ENCODE measurements around the gene SEMA6A. TPM values are rescaled to one million over a fixed set of nuclear protein-coding genes. Genes with fewer than 3 reads are reported as not detected.

SEMA6A gene
- total RNA-seq, 4 donors from 2014 or later: 76.7 to 231 (median 117) TPM

GRCh38 chr5:116522356-116523136 lies 52.1 kb downstream of the SEMA6A start:
- H3K27ac ChIP-seq: no peak overlapping the region
- intact Hi-C loops (cut with DNase I; ENCODE audit: low total_unique reads) (loop anchor here (1.0 kb wide), 1 partner anchor 41 kb away; no protein-coding TSS in a partner anchor), in situ Hi-C loops (cut with MboI; ENCODE audit: low pct_ligation_motif_present in 1 of 4, low pct_unique_long_range_greater_than_20kb in 1 of 4, low sequenced_read_pairs in 3 of 4) (no loop called here)
- TF ChIP-seq POLR2A (IDR thresholded peaks at IDR 0.05) (no peak), POLR2AphosphoS5 (IDR thresholded peaks at IDR 0.05) (no peak), CTCF (IDR thresholded peaks at IDR 0.05) (no peak), EP300 (IDR thresholded peaks at IDR 0.05; ENCODE audit: low read depth) (no peak)
- H3K36me3 ChIP-seq: no peaks in the 10 kb centered on the region
- no peaks in the 10 kb centered on the region for H3K9me3 ChIP-seq
- no peaks in the 10 kb centered on the region for H3K27me3 ChIP-seq
- H3K4me3 ChIP-seq: no peak overlapping the region
- DNase-seq: no peak
- H3K4me1 ChIP-seq: peaks cover 33 to 84% (median 50%) of the 10 kb centered on the region in 4 donors
- WGBS, 2 donors (ENCODE audit: low coverage in 1 of 2): 54 to 73% methylated on average over 9 of the region's 9 CpGs

- Histone ChIP-seq H3K4me1 (peaks cover 28 to 72% (median 44%) of the 10 kb centered on the region in 4 donors), H3K27ac (no peak overlapping the region), H3K4me3 (no peak overlapping the region), H3K9me3 (no peaks in the 10 kb centered on the region), H3K36me3 (no peaks in the 10 kb centered on the region), H3K27me3 (no peaks in the 10 kb centered on the region)
- no peak for DNase-seq
- in situ Hi-C loops (cut with MboI; ENCODE audit: low pct_ligation_motif_present in 1 of 4, low pct_unique_long_range_greater_than_20kb in 1 of 4, low sequenced_read_pairs in 3 of 4) (no loop called here), intact Hi-C loops (cut with DNase I; ENCODE audit: low total_unique reads) (no loop called here)
- no peak for TF ChIP-seq CTCF (IDR thresholded peaks at IDR 0.05)
- TF ChIP-seq POLR2A (IDR thresholded peaks at IDR 0.05): no peak
- TF ChIP-seq EP300 (IDR thresholded peaks at IDR 0.05; ENCODE audit: low read depth): no peak
- no peak for TF ChIP-seq POLR2AphosphoS5 (IDR thresholded peaks at IDR 0.05)
- WGBS, 2 donors (ENCODE audit: low coverage in 1 of 2): 70 to 81% methylated on average over 2 to 5 of the region's 5 CpGs
Measured at GRCh38 chr5:116521173-116521872, 53.3 kb downstream of the SEMA6A start.

- DNase-seq: no peak
- H3K4me3 ChIP-seq: no peak overlapping the region
- H3K27ac ChIP-seq: no peak overlapping the region
- WGBS, 2 donors (ENCODE audit: low coverage in 1 of 2): 33 to 50% methylated on average over 1 of the region's 1 CpG
- H3K9me3 ChIP-seq: no peaks in the 10 kb centered on the region
- intact Hi-C loops (cut with DNase I; ENCODE audit: low total_unique reads): no loop called here
- no peaks in the 10 kb centered on the region for H3K27me3 ChIP-seq
- peaks cover 28 to 70% (median 43%) of the 10 kb centered on the region in 4 donors for H3K4me1 ChIP-seq
- no peaks in the 10 kb centered on the region for H3K36me3 ChIP-seq
- in situ Hi-C loops (cut with MboI; ENCODE audit: low pct_ligation_motif_present in 1 of 4, low pct_unique_long_range_greater_than_20kb in 1 of 4, low sequenced_read_pairs in 3 of 4): no loop called here
- TF ChIP-seq EP300 (IDR thresholded peaks at IDR 0.05; ENCODE audit: low read depth): no peak
- TF ChIP-seq CTCF (IDR thresholded peaks at IDR 0.05): no peak
- no peak for TF ChIP-seq POLR2A (IDR thresholded peaks at IDR 0.05)
- no peak for TF ChIP-seq POLR2AphosphoS5 (IDR thresholded peaks at IDR 0.05)
Measured at GRCh38 chr5:116520771-116521170, 53.9 kb downstream of the SEMA6A start.

GRCh38 chr5:116518423-116518822 lies 56.2 kb downstream of the SEMA6A start:
- H3K4me1 ChIP-seq: peaks cover 14 to 50% (median 24%) of the 10 kb centered on the region in 4 donors
- H3K27ac ChIP-seq: peak overlapping the region in 2 of 4 donors; percentile 8 to 29
- H3K27me3 ChIP-seq: no peaks in the 10 kb centered on the region
- H3K36me3 ChIP-seq: no peaks in the 10 kb centered on the region
- TF ChIP-seq POLR2A (IDR thresholded peaks at IDR 0.05): no peak
- no peak for TF ChIP-seq CTCF (IDR thresholded peaks at IDR 0.05)
- no peak for TF ChIP-seq POLR2AphosphoS5 (IDR thresholded peaks at IDR 0.05)
- no peak for TF ChIP-seq EP300 (IDR thresholded peaks at IDR 0.05; ENCODE audit: low read depth)
- in situ Hi-C loops (cut with MboI; ENCODE audit: low pct_ligation_motif_present in 1 of 4, low pct_unique_long_range_greater_than_20kb in 1 of 4, low sequenced_read_pairs in 3 of 4) (no loop called here), intact Hi-C loops (cut with DNase I; ENCODE audit: low total_unique reads) (no loop called here)
- no peaks in the 10 kb centered on the region for H3K9me3 ChIP-seq
- H3K4me3 ChIP-seq: no peak overlapping the region
- 60 to 65% methylated on average over 1 to 3 of the region's 3 CpGs for WGBS, 2 donors (ENCODE audit: low coverage in 1 of 2)
- peak; percentile 38 for DNase-seq

Data from transverse colon (tissue), 4 donors.